Kidney (tissue), 14 donors: ENCODE results near the gene NOTCH1. TPM values are rescaled to one million over a fixed set of nuclear protein-coding genes. Genes with fewer than 3 reads are reported as not detected.

Source experiments
- DNase-seq, 5 donors: peaks; one replicate each; pipeline ENCODE4 v3.0.0-alpha.2; 2013 to 2020
- FAIRE-seq: peaks from 2 replicates; lab custom pipeline; 2012; peaks lifted over from hg19 to GRCh38; lab: Jason Lieb, UNC
- H3K27ac ChIP-seq, 2 donors: one replicate each; pipeline ENCODE4 v1.7.0; 2013; ENCODE audit warnings: low read depth in 2 of 2, low read length in 2 of 2, inconsistent platforms in 1 of 2
- H3K27me3 ChIP-seq: one replicate; pipeline ENCODE4 v1.7.1; 2013; ENCODE audit warnings: low read length, inconsistent platforms; ENCODE audit not compliant: control insufficient read depth, insufficient read depth
- H3K36me3 ChIP-seq, 3 donors: one replicate each; pipeline versions ENCODE4 v1.7.0 to v1.7.1; 2013; ENCODE audit warnings: low read length in 3 of 3, control low read depth in 1 of 3, inconsistent platforms in 1 of 3; ENCODE audit not compliant: insufficient read depth in 3 of 3, control insufficient read depth in 2 of 3
- H3K4me1 ChIP-seq, 3 donors: one replicate each; pipeline versions ENCODE4 v1.7.0 to v1.7.1; 2013; ENCODE audit warnings: low read length in 3 of 3, inconsistent platforms in 1 of 3, low read depth in 1 of 3; ENCODE audit not compliant: control insufficient read depth in 2 of 3, insufficient read depth in 2 of 3
- H3K4me3 ChIP-seq, 3 donors: one replicate each; pipeline versions ENCODE4 v1.7.0 to v1.8.1; 2013; ENCODE audit warnings: low read length in 3 of 3, control low read depth in 1 of 3, inconsistent platforms in 1 of 3
- H3K9ac ChIP-seq, 3 donors: one replicate each; pipeline versions ENCODE4 v1.7.0 to v1.7.1; 2013; ENCODE audit warnings: low read length in 3 of 3, control low read depth in 1 of 3, inconsistent platforms in 1 of 3
- H3K9me3 ChIP-seq, 3 donors: one replicate each; pipeline versions ENCODE4 v1.7.0 to v1.7.1; 2013; ENCODE audit warnings: low read length in 3 of 3, control low read depth in 1 of 3, inconsistent platforms in 1 of 3; ENCODE audit not compliant: control insufficient read depth in 2 of 3, insufficient read depth in 1 of 3
- CTCF ChIP-seq: IDR thresholded peaks from 3 replicates; pipeline ENCODE4 v1.5.1; 2012; ENCODE audit warnings: mild to moderate bottlenecking, moderate library complexity, borderline replicate concordance; ENCODE audit not compliant: insufficient read depth; ENCODE audit errors: extremely low read depth
- intact Hi-C: fragments of 100-400 bp; cut with DNase I; formaldehyde crosslinking; loops from one replicate; pipeline ENCODE4 v1.11.1; 2022
- polyA plus RNA-seq: library from polyadenylated mRNA; stranded (reverse); fragments of 350-450 nt; fragmentation: Illumina TruSeq; extraction: RNeasy Lipid Tissue Mini Kit (QIAGEN cat#74804); gene quantifications from one replicate; pipeline ENCODE4 v1.2.3, GENCODE V29; 2014; ENCODE audit warnings: low read depth, low replicate concordance; ENCODE audit not compliant: insufficient read depth
- total RNA-seq: library from RNA; stranded (reverse); fragmentation: NEBNext Ultra II Directional; extraction: Animal tissue kit (Norgen Biotek cat#: 25700); gene quantifications from one replicate; pipeline ENCODE4 v1.2.1, GENCODE V29; 2021
- donor health status: control.
- donor health status: control.
- donor health status: control.
- donor health status: control.
- donor health status: control.
- donor health status: DM: yes; HTN: yes; CAD: no.
- donor health status: Normal renal cell carcinoma (clear cell type).

Gene NOTCH1
- total and polyA plus RNA-seq, 2 donors from 2014 or later: 6.5 to 77.2 TPM

- FAIRE-seq: no peak
- no peak overlapping the region for H3K9ac ChIP-seq
- DNase-seq: peak; percentile 81 to 94 (median 88)
- no peak overlapping the region for H3K27ac ChIP-seq
- no peak for TF ChIP-seq CTCF
- H3K9me3 ChIP-seq: peaks cover 0 to 6% (median 0%) of the 10 kb centered on the region in 3 donors
- H3K36me3 ChIP-seq: no peaks in the 10 kb centered on the region
- no peak overlapping the region for H3K4me3 ChIP-seq
- intact Hi-C loops: no loop called here
- peaks cover 3 to 51% (median 7%) of the 10 kb centered on the region in 3 donors for H3K4me1 ChIP-seq
- no peaks in the 10 kb centered on the region for H3K27me3 ChIP-seq
Observed at GRCh38 chr9:136567651-136568287, 21.9 kb upstream of the NOTCH1 start.

GRCh38 chr9:136566901-136567300 lies 21.1 kb upstream of the NOTCH1 start:
- H3K4me3 ChIP-seq: no peak overlapping the region
- DNase-seq (peak in 3 of 5 donors; percentile 41 to 91 (median 73)), FAIRE-seq (no peak)
- intact Hi-C loops: no loop called here
- H3K9ac ChIP-seq: no peak overlapping the region
- H3K36me3 ChIP-seq: no peaks in the 10 kb centered on the region
- no peak for TF ChIP-seq CTCF
- peaks cover 3 to 49% (median 7%) of the 10 kb centered on the region in 3 donors for H3K4me1 ChIP-seq
- H3K27me3 ChIP-seq: no peaks in the 10 kb centered on the region
- H3K9me3 ChIP-seq: peaks cover 0 to 6% (median 0%) of the 10 kb centered on the region in 3 donors
- peak overlapping the region in 1 of 2 donors; percentile 22 for H3K27ac ChIP-seq

GRCh38 chr9:136566553-136566895 lies 20.7 kb upstream of the NOTCH1 start:
- Histone ChIP-seq H3K9ac (no peak overlapping the region), H3K36me3 (no peaks in the 10 kb centered on the region), H3K4me3 (no peak overlapping the region), H3K4me1 (peaks cover 3 to 47% (median 7%) of the 10 kb centered on the region in 3 donors), H3K27ac (peak overlapping the region in 1 of 2 donors; percentile 22), H3K27me3 (no peaks in the 10 kb centered on the region), H3K9me3 (peaks cover 0 to 6% (median 0%) of the 10 kb centered on the region in 3 donors)
- DNase-seq (no peak), FAIRE-seq (no peak)
- no peak for TF ChIP-seq CTCF
- intact Hi-C loops: no loop called here
